GM21786 (cell line): ENCODE results near the gene SLC4A5.
A peak's percentile ranks its signal among the peaks of the same experiment; 100 is the strongest.

Experiments used
- ATAC-seq: cut with Tn5 transposase; IDR thresholded peaks from one replicate; pipeline ENCODE4 v1.9.1; 2021; ENCODE audit not compliant: unreplicated experiment

Gene SLC4A5, protein sequence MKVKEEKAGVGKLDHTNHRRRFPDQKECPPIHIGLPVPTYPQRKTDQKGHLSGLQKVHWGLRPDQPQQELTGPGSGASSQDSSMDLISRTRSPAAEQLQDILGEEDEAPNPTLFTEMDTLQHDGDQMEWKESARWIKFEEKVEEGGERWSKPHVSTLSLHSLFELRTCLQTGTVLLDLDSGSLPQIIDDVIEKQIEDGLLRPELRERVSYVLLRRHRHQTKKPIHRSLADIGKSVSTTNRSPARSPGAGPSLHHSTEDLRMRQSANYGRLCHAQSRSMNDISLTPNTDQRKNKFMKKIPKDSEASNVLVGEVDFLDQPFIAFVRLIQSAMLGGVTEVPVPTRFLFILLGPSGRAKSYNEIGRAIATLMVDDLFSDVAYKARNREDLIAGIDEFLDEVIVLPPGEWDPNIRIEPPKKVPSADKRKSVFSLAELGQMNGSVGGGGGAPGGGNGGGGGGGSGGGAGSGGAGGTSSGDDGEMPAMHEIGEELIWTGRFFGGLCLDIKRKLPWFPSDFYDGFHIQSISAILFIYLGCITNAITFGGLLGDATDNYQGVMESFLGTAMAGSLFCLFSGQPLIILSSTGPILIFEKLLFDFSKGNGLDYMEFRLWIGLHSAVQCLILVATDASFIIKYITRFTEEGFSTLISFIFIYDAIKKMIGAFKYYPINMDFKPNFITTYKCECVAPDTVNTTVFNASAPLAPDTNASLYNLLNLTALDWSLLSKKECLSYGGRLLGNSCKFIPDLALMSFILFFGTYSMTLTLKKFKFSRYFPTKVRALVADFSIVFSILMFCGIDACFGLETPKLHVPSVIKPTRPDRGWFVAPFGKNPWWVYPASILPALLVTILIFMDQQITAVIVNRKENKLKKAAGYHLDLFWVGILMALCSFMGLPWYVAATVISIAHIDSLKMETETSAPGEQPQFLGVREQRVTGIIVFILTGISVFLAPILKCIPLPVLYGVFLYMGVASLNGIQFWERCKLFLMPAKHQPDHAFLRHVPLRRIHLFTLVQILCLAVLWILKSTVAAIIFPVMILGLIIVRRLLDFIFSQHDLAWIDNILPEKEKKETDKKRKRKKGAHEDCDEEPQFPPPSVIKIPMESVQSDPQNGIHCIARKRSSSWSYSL

DNA sequence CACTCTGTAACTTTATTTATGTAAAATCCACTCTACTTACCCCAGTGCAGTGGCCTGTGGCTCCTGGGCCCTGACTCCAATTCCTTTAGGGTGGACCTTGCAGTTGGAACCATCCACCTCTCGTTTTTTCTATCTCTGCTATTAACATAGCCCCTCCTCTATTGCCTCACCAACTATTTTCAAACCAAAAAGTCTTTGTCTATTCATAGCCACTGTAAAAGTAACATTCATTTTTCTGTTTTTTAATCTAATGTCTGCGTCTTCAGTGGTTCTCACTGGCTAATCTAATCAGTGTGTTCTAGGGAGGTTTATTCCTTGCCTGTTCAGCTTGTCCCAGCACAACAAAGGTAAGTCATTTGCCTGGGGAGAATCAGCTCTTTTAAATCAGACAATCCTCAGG lies at the start of gene SLC4A5:
TSS of gene SLC4A5 (minus strand) at position 101 of the 400 bp plus-strand sequence. CDS start 28,393 bp downstream, outside the sequence.
- ATAC-seq = no peak

DNA sequence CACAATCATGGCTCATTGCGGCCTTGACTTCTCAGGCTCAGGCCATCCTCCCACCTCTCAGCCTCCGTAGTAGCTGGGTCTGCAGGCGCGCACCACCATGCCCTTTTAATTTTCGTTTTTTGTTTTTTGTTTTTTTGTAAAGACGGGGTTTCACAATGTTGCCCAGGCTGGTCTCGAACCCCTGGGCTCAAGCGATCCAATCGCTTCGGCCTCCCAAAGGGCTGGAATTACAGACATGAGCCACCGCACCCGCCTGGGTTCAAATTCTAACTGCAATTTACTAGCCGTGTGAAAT lies 49.2 kb upstream of the SLC4A5 start:
- no peak for ATAC-seq

DNA sequence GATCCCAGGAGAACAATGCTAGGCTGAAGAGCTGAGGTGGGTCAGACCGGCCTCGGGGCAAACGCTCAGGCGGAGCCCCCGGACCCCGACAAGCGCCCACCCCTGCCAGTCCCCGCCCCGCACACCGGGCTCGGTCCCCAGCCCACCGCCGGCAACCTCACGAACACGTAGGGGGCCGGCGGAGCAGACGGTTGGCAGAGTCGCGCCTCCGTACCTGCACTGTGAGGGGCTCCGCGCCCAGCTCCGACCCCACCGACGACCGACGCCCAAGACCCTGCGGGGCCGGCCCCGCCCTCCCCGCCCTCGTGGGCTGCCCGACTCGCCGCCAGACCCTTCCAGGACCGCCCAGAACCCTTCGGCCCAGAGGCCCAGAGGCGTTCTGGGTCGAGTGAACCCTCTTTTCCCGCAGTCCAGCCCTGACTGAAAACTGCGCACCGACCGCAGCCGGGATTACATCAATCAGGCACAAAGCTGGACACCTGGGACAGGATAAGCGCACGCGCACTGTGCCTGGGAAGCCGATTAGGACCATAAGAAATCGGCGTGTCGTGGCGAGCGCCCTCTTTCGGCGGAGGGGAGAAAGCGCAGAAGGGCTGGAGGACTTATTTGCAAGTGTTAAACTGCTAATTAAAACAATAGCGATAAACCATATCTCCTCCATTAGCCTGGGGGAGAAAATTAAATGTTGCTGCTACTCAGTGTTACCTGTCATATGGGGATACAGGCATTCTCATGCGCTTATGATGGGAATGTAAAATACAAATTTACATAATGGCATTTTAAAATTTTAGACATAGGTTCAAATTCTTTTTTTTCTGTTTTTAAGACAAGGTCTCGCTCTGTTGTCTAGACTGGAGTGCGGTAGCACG lies 48.6 kb upstream of the SLC4A5 start:
- peak; percentile 61 for ATAC-seq

DNA sequence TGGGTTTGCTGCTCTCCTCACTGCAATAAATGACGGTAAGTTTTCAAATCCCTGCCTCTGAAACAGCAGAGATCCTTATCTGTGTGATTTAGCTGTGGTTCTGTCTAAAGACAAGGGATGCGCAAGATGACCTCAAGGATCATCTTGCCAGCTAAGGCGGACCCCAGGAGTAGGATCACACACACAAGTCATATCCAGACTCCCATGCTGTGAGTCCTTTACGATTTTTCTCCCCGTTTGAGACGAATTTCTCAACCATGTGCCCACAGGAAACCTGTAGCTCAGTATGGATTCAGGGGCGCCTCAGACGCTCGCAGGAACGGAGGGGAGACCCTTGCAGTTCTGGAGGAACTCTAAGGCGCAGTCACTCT lies 48.0 kb upstream of the SLC4A5 start:
- ATAC-seq = peak; percentile 18

DNA sequence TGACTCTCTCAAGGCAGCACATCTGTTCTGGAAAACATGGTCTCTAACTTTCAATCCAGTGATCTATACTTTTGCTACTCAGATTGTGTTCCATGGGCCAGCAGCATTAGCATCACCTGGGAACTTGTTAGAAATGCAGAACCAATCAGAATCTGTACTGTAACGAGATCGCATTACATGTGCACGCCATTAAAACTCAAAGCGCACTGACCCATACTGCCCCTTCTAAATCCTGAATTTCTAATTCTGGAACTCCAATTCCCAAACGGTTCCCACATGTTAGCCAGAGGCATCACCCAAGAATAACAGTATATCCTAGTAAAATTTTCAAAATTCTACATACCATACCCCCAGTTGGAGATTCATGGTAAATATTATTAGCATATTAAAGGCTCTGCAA lies 47.4 kb upstream of the SLC4A5 start:
- ATAC-seq = no peak

DNA sequence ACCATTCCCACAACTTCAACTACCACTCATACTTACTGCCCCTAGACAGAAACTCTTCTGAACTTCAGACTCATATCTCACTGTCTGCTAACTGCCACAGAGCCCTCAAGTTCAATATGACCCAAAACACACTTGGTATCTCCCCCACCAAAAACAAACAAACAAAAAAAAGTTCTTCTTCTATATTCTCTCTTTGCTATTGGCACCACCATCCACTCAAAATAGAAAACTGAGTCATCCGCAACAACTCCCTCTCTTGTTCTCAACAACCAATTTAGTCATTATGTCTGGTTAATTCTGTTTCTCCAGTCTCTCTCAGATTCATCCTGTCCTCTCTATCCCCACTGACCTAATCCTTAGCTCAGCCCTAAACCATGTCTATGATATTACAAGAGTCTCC lies 44.1 kb upstream of the SLC4A5 start:
- ATAC-seq = no peak

DNA sequence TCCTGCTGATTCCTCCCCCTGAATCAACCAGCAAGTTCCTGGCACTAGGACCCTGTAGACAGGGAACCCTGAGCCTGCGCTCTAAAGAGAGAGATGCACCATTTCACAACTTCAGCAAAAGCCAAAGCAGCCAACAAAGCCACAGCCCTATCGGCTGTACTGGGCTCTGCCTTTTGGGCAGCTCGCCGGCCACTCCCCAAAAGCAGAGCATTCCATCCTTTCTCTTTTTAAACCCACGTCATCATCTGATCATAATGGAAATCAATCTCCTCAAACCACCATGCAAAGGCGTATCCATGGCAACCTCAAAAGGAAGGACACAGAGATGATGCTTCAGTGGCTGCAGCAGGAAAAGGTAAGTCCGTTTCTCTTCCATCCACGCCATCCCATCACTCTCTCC lies 42.2 kb upstream of the SLC4A5 start:
- ATAC-seq = no peak

DNA sequence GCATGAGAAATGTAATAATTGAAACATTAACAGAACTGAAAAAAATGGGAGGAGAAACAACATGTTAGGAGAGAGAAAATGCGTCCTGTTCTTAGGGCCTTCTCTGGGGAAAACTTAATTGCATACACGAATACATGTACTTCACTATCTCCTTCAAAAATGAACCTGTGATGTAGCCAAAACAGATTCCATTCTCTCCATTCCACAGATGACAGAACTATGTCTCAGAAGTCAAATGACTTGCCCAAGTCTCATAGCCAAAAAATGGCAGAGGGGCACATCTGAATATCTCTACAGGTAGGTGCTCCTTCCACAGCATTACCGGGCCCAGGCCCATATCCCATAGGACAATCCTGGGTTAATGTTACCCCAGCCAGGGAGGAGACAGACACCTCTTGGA lies 40.8 kb upstream of the SLC4A5 start:
- ATAC-seq = no peak

DNA sequence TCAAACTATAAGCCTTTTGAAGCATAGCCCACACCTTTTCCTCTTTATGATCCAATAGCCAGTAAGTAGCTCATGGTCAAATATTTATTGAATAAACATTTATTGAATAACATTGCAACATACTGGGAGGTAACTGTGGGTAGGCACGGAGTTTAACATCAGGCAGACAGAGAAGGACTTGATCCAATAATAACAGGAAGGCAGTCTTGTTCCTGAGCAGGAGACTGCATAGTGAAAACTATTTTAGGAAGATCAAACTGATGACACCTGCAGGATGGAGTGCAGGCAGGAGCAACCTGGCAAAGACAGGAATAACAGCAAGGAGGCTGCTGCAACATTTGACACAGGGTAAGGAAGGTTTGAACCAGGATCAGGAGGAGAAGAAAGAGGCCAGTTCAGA lies 40.0 kb upstream of the SLC4A5 start:
- ATAC-seq = no peak

DNA sequence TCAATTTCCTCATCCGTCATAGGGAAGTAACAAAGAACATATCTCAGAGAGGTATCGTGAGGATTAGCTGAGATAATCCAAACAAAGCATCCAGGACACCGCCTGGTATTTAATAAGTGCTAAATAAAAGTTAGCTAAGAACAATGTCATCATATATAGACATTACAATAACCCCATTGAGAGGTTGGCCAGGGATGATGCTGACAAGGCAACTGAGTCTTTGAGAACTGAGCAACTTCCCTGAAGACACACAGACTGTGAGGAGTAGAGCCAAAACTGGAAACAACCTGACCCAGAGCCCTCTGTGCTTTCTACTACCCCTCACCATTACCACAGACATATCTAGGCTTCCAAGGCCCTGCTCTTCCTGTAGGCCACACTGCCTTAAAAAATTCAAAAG lies 38.5 kb upstream of the SLC4A5 start:
- ATAC-seq = no peak

DNA sequence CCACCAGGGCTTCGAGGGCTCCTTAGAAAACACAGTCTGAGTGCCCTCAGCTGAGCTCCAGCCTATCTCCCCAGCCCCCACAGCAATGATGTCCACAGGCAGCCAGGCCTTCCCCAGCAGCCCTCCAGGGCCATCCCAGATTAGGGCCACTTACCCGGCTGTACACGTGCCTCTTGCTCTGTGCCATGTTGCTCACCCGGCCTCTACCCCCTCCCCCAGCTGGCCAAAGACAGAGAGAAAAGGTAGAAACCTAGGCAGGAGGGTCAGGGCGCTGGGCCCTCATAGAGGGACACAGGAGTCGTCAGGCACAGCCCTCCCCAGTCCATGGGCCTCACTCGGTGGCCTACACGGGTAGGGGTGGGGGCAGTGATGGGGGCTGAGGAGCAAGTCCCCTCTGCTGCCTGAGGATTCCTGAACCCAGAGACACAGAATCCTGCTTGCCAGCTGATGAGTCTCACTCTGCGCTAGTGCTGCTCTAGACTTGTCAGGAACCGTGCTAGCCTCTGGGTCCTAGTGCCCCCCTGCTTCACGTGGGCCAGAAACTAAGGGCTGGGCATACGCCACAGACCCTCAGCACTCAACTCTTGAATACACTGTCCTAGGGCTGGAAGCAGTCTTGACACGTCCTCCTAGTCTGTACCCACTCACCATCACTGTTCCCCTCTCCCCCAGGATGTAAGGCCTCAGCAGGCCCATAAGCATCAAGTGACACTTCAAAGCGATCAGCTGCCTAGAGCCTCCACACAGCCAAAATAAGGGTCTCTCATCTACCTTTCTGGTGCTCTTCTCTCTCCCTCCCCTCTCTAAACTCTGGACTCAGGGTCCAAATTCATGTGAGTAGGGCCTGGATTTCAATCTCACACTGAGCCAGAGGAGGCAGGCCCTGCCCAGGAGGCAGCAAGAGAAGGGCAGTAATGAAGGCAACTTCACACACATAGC lies 36.9 kb upstream of the SLC4A5 start, which contains the start of gene DCTN1:
TSS of gene DCTN1 (minus strand) at position 461 of the 939 bp plus-strand sequence. CDS start at position 187, 274 bp downstream.
- ATAC-seq = no peak

DNA sequence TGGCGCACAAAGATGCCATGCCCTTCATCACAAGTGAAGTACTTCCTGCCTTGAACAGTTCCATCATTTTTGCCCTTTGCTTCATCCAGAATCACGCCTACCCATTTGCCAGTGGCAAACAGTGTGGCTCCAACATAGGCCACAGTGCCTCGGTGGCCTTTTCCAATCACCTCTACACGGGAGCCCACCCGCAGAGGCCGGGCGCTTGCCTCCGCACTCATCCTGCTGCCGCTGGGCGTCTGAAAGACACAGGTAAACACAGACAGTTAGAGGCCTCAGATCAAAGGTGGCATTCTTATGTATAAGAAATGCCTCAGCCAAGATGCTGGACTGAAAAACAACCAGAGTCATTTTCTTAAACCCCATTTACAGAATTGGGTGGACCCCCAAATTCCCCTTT lies 34.8 kb upstream of the SLC4A5 start:
- no peak for ATAC-seq

DNA sequence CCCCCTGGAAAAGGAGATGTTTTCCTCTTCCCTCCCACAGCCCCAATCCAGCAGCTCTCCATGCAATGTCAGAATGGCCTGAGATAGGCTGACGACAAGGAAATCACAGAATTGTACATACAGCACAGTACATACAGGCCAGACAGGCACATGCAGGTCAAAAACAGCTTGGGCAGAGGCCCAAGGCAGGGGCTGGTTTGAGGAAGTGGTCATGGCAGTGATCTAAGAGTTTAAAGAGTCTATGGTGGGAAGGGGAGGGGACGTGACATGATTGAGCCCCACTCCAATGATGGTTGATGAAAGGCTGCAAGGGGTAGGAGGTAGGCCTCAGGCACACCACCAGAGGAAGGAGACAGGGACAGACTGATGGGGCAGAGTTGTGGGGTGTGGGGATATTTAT lies 32.6 kb upstream of the SLC4A5 start:
- ATAC-seq = no peak

DNA sequence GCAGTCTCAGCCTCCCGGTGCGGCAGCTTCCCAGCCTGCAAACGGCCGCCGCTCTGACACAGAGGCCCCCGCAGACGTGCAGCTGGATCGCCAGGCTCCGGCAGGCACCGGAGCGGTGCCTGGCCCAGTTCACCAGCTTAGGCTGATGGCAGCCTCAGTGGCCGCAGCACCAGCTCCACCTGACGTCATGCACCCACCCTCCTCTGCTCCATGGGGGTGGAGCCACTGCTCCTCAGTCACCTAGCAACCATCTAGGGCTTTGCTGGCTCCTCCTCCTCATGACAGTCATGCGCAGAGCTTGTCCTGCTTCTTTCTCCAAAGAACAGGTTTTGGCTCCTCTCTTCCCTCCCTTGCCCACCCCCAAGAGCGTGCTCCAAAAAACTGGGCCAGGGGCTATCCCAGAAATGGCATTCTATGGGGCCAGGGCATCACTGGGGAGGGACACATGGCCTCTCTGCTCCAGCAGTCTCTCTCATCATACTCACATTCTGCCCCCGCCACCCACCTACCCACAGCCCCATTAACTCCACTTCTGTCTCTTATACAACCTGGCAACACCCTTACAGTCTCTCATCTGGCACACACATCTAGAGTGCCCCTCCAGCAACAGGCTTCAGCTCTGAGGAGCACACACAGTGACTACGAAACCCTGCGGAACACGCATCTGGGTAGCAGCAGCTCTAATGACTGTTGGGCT lies 31.4 kb upstream of the SLC4A5 start:
- ATAC-seq = no peak

DNA sequence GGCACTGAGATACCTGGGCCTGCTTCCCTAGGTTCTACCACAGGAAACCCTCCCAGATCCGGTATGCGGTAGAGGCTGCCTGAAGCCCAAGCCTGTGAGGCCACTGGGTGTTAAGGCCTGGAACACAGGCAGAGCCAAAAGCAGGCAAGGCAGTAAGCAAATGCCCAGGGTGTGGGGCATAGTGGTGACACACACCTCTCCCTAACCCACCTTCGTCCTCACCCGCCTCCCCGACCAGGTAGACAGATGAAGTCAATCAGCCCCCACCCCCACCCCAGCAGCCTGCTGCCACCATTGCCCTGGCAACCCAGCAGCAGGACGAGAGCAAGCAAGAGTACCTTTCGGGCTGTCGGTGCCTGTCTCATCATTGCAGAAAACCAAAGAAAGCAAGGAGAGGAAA lies 30.8 kb upstream of the SLC4A5 start:
- no peak for ATAC-seq

DNA sequence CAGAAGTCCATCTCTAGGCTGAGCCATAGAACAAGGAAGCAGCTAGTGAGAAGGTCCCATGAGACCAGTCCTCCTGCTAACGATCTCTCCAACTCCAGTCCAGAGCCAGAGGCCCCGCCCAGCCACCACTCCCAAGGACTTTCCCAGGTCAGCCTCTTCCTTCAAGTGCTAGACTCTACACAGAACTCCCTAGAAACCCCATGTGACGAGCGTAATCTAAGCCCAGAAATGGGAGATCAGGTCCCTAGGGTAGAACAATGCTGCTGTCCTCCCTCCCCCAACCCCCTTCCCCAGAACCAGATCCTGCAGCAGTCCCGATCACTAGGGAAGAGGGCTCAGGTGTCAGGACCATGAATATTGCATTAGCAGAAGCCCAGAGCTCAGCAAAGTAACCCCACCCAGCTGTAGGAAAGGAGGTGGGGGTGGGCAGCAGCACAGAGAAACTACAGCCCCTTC lies 30.0 kb upstream of the SLC4A5 start:
- ATAC-seq = no peak

DNA sequence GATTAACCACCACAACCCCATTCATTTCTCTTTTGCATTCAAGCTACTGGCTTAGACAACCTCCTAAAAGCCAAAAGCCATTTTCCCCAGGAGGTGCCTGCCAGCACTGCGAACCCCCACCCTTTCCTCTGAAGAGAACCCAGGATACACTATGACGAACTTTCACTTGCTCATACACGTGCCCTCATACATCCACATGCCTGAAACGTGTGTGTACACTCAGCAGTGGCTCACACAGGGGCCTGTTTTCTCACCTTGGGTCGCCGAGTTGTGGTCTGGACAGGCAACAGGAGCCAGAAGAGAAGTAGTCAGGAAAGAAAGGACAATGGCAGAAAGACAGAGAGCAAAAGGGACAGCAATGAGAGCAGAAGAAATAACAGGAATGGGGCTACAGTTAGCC lies 29.5 kb upstream of the SLC4A5 start:
- ATAC-seq = no peak

DNA sequence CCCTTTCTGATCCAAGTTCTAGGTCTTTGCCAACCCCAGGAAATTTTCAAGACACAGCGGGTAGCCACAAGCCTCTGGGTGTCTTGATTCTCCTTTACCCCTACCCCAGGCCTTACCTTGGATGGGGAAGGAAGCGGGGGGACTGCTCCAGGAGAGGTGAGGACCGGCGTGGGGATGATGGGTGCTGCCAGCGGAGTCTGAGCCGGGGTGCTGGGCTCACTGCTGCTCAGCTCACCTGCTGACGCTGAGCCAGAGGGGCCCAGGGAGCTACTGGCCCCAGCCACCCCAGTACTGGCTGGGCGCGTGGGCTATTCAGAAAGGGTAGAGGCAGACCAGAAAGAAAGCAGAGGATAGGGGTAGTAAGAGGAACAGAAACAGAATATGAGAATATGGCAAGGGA lies 28.2 kb upstream of the SLC4A5 start:
- no peak for ATAC-seq

DNA sequence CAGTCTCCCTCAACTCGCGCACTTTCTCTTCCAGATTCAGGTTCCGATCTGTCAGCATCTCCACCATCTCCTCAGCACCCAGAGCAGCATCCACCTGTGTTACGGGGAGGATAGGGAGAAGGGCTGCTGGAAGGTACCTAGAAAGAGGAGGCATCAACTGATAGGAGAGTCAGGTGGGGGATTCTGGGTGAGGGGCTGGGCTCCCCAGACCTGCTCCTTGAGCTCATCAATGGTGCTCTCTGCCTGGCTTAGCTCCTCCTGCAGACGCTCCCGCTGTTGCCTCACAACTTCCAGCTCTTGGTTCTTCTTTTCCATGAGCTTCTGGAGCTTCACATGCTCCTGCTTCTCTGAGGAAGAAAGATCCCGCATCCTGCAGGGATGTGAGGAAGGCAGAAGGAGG lies 26.8 kb upstream of the SLC4A5 start:
- no peak for ATAC-seq
